Ascending aorta (tissue), 2 donors: Measurements from ENCODE around the gene DYDC2. TPM values are rescaled to one million over a fixed set of nuclear protein-coding genes. Genes with fewer than 3 reads are reported as not detected.
A peak's percentile ranks its signal among the peaks of the same experiment; 100 is the strongest.

Source experiments
- DNase-seq, 2 donors: peaks; one replicate each; pipeline ENCODE4 v3.0.0-alpha.2; 2019; ENCODE audit warnings: low spot score in 2 of 2
- H3K27ac ChIP-seq, 2 donors: fragments of 200-600 bp; sonication (generic); one replicate each; pipeline ENCODE4 v1.5.1; 2016 to 2017; ENCODE audit warnings: mild to moderate bottlenecking in 1 of 2
- H3K27me3 ChIP-seq: fragments of 200-600 bp; sonication (generic); one replicate; pipeline ENCODE4 v1.5.1; 2017
- H3K36me3 ChIP-seq, 2 donors: fragments of 200-600 bp; sonication (generic); one replicate each; pipeline ENCODE4 v1.5.1; 2016
- H3K4me1 ChIP-seq, 2 donors: fragments of 200-600 bp; sonication (generic); one replicate each; pipeline ENCODE4 v1.5.1; 2016 to 2017; ENCODE audit warnings: mild to moderate bottlenecking in 1 of 2
- H3K4me3 ChIP-seq, 2 donors: fragments of 200-600 bp; sonication (generic); one replicate each; pipeline ENCODE4 v1.5.1; 2016 to 2017; ENCODE audit warnings: mild to moderate bottlenecking in 1 of 2
- H3K9me3 ChIP-seq, 2 donors: fragments of 200-600 bp; sonication (generic); one replicate each; pipeline ENCODE4 v1.5.1; 2016
- CTCF ChIP-seq, 3 experiments: fragments of 200-600 bp in 2 of 3; fragments of 450-650 bp in 1 of 3; sonication (generic) in 2 of 3; IDR thresholded peaks; one replicate each; pipeline ENCODE4 v1.5.1; 2016 to 2019; ENCODE audit warnings: antibody characterized with exemption in 3 of 3, mild to moderate bottlenecking in 1 of 3, moderate library complexity in 1 of 3
- intact Hi-C: fragments of 100-400 bp; cut with DNase I; formaldehyde crosslinking; loops from one replicate; pipeline ENCODE4 v1.15.1; 2023
- total RNA-seq: library from RNA; depleted of rRNA; stranded (reverse); fragments of >200 nt; gene quantifications from one replicate; pipeline ENCODE4 v1.1.0, GENCODE V29; 2016

DYDC2 gene
- total RNA-seq, 1 donor from 2014 or later, result not detected

GRCh38 chr10:80405035-80405434 lies 48.5 kb downstream of the DYDC2 start:
- H3K4me1 ChIP-seq, result peaks cover 0 to 2% of the 10 kb centered on the region in 2 donors
- intact Hi-C loops, result no loop called here
- H3K27me3 ChIP-seq, result no peaks in the 10 kb centered on the region
- no peak overlapping the region for H3K4me3 ChIP-seq
- H3K9me3 ChIP-seq, result no peaks in the 10 kb centered on the region
- H3K27ac ChIP-seq, result no peak overlapping the region
- no peak for TF ChIP-seq CTCF (IDR thresholded peaks at IDR 0.05)
- DNase-seq, result no peak
- H3K36me3 ChIP-seq, result no peaks in the 10 kb centered on the region

- H3K27me3 ChIP-seq, result no peaks in the 10 kb centered on the region
- no peak for TF ChIP-seq CTCF (IDR thresholded peaks at IDR 0.05)
- no peak for DNase-seq
- intact Hi-C loops, result no loop called here
- H3K4me1 ChIP-seq, result peaks cover 0 to 2% of the 10 kb centered on the region in 2 donors
- H3K36me3 ChIP-seq, result no peaks in the 10 kb centered on the region
- no peak overlapping the region for H3K4me3 ChIP-seq
- H3K27ac ChIP-seq, result no peak overlapping the region
- no peaks in the 10 kb centered on the region for H3K9me3 ChIP-seq
Measured at GRCh38 chr10:80405626-80406025, 49.0 kb downstream of the DYDC2 start.

GRCh38 chr10:80406204-80406603 lies 49.6 kb downstream of the DYDC2 start:
- Histone ChIP-seq H3K4me3 (no peak overlapping the region), H3K9me3 (no peaks in the 10 kb centered on the region), H3K27ac (no peak overlapping the region), H3K4me1 (peaks cover 0 to 2% of the 10 kb centered on the region in 2 donors), H3K36me3 (no peaks in the 10 kb centered on the region), H3K27me3 (no peaks in the 10 kb centered on the region)
- no peak for DNase-seq
- intact Hi-C loops, result no loop called here
- no peak for TF ChIP-seq CTCF (IDR thresholded peaks at IDR 0.05)

GRCh38 chr10:80407812-80408241 lies 51.2 kb downstream of the DYDC2 start:
- Histone ChIP-seq H3K9me3 (no peaks in the 10 kb centered on the region), H3K36me3 (no peaks in the 10 kb centered on the region), H3K4me3 (peak overlapping the region; percentile 72 to 90), H3K27ac (peak overlapping the region; percentile 62 to 76), H3K4me1 (peaks cover 0 to 2% of the 10 kb centered on the region in 2 donors), H3K27me3 (no peaks in the 10 kb centered on the region)
- intact Hi-C loops, result loop anchor here (2.0 kb wide), 2 partner anchors 19 to 47 kb away; partner anchors contain the start of gene TSPAN14
- DNase-seq, result no peak
- TF ChIP-seq CTCF (IDR thresholded peaks at IDR 0.05), result no peak

- peak within 1 kb of the TSS; percentile 62 to 76 for H3K27ac ChIP-seq
- no peaks in the 10 kb centered on the region for H3K36me3 ChIP-seq
- TF ChIP-seq CTCF (IDR thresholded peaks at IDR 0.05), result no peak
- H3K9me3 ChIP-seq, result no peaks in the 10 kb centered on the region
- H3K4me3 ChIP-seq, result peak within 1 kb of the TSS; percentile 72 to 90
- intact Hi-C loops, result loop anchor here (2.0 kb wide), 2 partner anchors 20 to 46 kb away; partner anchors contain the start of gene TSPAN14
- DNase-seq, result peak; percentile 18 to 86
- no peaks in the 10 kb centered on the region for H3K27me3 ChIP-seq
- H3K4me1 ChIP-seq, result peaks cover 0 to 7% of the 10 kb centered on the region in 2 donors
Measured at GRCh38 chr10:80408242-80409101, 51.9 kb downstream of the DYDC2 start, which contains the start of gene PRXL2A. Gene PRXL2A (plus strand): TSS chr10:80408551. CDS start chr10:80420468, 11,917 bp downstream.
